Skeletal muscle cell (primary cell): ENCODE data around the gene ENTPD1.
"Not testable (repeated sequence)": the region's sequence is repeated elsewhere in the genome, so short reads cannot be mapped to it uniquely, and the experiment has no call there.

ENCODE experiments used
- DNase-seq: peaks from one replicate; pipeline ENCODE4 v3.0.0-alpha.2; 2010; ENCODE audit warnings: low read depth
- H3K4me3 ChIP-seq: 2 replicates; pipeline ENCODE4 v1.5.1; 2011; ENCODE audit warnings: low read depth, mild to moderate bottlenecking, control low read depth, low read length, moderate library complexity

The ENTPD1 gene

GRCh38 chr10:95845411-95845810 lies 89.4 kb downstream of the ENTPD1 start:
- H3K4me3 ChIP-seq = no peak overlapping the region
- DNase-seq = no peak

DNA sequence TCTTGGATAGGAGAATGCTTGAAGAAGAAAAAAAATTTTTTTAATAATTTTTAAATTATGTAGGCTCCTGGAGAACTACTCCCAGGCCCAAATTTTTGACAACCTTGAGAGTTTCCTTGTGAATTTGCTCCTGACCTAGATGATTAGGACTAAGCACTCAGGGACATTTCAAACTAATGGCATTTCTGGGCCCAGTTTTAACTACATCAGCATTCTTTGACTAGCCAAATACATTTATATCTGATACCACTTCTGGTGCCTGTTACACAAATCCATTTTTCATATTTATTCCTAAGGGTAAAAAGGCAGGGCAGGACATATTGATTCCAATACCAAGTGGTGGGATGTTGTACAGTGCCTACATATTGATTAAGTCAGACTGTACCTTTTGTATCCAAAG lies 91.0 kb downstream of the ENTPD1 start:
- DNase-seq = no peak
- no peak overlapping the region for H3K4me3 ChIP-seq

DNA sequence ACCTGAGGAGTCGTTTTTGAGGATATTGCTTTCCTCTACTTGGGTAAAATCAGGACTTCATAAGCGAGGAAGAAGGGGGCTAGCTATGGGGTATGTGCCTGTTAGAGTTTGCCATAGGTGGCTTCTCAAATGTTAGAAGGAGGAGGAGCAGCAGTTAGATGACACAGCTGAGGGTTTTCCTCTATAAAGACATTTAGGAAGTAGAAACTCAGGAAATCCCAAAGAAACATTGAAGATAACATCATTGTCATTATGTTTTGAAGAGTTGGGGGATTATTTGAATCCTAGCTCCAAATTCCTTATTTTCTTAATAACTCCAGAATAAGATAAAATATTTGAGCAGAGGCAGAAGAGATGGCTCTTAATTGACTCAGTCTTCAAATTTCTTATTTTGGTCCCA lies 92.9 kb downstream of the ENTPD1 start:
- DNase-seq = no peak
- H3K4me3 ChIP-seq = no peak overlapping the region

DNA sequence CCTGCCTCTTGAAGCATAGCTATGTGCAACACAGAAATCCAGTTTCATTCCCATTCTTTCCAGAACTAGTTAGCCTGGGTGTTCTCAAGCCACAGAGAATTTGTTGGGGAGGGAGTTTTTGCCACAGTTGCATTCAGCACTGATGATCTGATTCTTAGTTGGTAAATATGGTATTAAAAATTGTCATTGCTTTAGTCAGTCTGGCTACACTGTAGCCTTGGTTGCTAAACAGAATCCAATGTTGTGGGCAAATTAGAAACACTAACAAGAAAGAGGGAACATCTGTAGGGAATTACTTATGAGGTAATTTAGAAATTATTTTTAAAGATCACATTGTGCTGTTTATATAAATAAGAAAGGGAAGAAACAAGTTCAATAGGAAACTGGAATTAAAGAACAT lies 94.8 kb downstream of the ENTPD1 start:
- DNase-seq = no peak
- no peak overlapping the region for H3K4me3 ChIP-seq

DNA sequence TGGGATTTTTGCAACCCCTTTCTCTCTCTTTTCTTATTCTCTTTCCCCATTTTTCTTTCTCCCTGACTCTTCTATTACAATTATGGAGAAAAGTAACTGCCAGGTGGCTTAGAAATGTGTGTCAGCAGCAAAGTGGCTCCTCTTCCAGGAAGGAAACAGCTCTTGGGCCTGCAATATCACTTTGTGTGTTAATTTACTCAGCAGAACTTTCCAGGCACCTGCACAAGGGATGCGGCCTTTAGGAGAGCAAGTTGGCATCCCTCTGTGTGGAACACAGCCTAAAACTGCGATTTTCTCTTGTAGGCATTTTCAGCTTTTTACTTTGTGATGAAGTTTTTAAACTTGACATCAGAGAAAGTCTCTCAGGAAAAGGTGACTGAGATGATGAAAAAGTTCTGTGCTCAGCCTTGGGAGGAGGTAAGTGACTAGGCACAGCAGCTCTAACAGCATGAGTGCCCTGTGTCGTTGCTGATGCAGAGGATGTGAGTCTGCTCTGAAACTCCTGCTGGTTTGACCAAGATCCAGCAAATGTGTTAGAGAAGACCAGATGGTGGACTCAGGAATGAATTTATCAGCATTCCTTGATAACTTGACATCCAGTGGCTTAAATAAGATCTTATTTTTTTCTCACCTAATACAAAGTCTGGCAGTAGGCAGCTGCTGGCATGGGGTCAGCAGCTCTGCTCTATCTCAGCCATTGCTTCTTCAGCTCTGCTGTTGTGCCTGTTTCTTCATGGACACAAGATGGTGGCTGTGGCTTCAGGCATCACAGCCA lies 104.4 kb downstream of the ENTPD1 start:
- no peak for DNase-seq
- no peak overlapping the region for H3K4me3 ChIP-seq

DNA sequence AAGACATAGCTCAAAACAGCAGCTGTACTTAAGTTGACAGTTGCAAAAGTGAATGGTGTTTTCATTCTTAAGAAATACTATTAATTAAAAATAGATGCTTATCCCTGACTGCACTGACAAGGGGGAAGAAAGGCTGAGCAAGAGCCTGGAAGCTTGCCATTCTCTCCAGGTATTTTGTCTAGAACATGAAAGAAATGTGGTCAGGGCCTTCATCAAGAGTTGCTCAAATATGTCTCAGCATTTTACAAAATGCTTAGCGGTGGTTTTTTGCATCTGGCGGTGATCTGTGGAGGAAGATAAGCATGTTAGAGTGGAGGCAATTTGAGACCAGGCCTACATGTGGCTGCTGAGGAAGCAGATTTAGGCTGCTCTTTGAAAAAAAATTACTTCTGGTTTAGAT lies 105.4 kb downstream of the ENTPD1 start:
- H3K4me3 ChIP-seq = no peak overlapping the region
- no peak for DNase-seq

DNA sequence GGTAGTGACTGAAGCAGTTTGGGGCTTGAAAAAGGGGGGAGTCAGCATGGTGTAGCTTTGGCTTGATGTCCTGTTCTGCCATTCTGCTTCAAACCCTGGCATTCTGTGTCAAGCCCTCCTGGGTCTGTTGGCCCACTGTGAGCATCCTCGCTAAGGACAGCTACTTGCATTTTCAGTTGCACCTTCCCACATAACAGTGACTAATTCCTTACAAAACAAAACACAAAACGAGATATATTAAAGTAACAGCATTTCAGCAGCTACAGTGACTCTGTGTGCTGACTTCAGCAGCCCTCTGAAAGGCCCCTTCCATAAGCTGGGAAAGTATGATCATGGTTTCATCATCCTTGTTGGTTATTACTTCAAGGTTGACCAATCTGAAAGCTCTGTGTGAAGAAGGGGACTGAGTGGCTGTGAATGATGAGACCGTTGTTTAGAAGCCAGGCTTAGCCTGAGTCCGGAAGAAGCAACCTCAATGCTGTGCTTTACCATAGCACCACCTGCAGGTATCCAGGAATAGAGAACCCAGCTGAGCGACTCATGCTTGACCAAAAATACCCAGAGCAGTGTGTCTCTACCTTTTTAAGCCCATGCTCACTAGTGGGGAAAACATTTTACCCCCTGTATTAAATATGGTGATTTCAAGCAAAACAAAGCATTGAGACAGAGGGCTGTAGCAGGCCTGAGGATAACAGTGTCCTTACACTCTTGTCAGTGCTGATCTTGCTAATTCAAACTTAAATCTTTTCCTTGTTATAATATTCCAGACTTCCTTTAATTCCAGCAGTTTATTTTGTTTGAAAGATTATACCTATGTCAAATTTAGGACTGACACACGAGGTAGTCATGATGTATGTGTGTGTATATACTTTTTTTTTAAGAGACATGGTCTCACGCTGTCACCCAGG lies 109.2 kb downstream of the ENTPD1 start:
- H3K4me3 ChIP-seq = no peak overlapping the region
- DNase-seq = peak; percentile 77

GRCh38 chr10:95865814-95866466 lies 110.0 kb downstream of the ENTPD1 start:
- DNase-seq = no peak
- H3K4me3 ChIP-seq = no peak overlapping the region

DNA sequence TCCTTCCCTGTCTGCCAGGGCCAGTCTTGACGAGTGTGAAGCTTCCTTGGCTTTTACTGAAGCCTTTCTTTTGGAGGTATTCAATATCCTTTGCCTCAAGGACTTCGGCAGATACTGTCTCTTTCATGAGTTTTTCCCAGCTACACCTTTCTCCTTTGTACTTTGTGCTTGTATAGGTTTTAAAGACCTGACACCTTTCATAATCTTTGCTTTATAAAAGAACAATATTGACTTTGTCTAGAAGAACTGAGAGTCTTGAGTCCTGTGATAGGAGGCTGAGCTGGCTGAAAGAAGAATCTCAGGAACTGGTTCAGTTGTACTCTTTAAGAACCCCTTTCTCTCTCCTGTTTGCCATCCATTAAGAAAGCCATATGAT lies 110.5 kb downstream of the ENTPD1 start:
- H3K4me3 ChIP-seq = no peak overlapping the region
- DNase-seq = no peak

DNA sequence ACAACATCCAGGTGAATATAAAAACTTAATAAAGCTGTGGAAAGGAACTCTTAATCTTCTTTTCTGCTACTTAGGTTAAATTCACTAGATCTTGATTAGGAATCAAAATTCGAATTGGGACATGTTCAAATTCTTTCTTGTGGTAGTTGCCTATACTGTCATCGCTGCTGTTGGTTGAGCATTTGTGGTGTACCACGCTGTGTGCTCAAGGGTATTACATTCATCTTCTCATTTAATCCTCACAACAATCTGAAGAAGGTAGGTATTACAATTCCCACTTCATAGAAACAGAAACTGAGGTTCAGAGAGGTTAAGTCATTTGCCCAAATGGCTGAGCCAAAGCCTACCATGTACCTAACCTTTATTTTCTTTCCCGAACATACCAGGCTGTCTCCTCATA lies 111.9 kb downstream of the ENTPD1 start:
- no peak for DNase-seq
- H3K4me3 ChIP-seq = no peak overlapping the region

GRCh38 chr10:95872158-95872711 lies 116.3 kb downstream of the ENTPD1 start:
- no peak overlapping the region for H3K4me3 ChIP-seq
- no peak for DNase-seq

DNA sequence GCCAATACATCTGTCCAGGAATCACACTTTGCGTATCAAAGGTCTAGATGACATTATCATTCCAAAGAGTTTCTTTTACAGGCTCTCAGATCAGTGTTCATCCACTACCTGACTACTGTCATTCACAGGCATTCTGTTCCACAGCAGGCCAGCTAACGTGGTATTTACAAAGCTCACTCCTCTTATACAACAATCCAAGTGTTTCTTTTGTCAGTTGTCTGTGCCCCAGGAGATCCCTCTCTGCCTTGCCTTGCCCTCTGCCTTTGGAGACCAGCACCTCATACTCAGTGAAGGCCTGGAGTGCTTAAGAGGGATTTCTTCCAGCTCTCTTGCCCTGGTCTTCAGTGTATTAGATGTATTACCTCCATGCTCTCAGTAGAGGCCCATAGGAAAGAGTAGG lies 117.2 kb downstream of the ENTPD1 start:
- DNase-seq = no peak
- H3K4me3 ChIP-seq = no peak overlapping the region

DNA sequence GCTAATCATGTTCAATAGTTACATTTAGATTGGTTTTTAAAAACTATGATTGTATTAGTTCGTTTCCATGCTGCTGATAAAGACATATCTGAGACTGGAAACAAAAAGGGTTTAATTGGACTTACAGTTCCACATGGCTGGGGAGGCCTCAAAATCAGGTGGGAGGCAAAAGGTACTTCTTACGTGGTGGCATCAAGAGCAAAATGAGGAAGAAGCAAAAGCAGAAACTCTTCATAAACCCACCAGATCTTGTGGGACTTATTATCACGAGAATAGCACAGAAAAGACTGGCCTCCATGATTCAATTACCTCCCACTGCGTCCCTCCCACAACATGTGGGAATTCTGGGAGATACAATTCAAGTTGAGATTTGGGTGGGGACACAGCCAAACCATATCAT lies 117.7 kb downstream of the ENTPD1 start:
- no peak overlapping the region for H3K4me3 ChIP-seq
- no peak for DNase-seq

GRCh38 chr10:95874783-95875182 lies 118.8 kb downstream of the ENTPD1 start:
- H3K4me3 ChIP-seq, DNase-seq: not testable (repeated sequence)

DNA sequence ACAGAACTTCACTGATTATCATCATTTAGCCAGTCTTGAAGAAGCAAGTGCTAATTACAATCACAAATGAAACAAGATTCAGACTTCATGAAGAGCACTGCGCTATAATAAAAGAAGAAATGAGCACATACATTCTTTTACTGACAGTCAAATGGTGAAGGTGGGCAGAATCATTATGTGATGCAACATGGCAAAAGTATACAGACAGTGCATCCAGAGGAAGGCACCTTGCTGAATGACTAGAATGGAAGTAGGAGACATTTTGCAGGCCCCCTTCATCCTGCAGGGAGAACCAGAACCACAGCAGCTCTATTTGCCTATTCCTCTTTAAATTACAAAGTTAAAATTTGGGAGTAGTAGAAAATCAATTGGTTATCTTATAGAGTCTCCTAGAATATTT lies 120.8 kb downstream of the ENTPD1 start:
- no peak for DNase-seq
- H3K4me3 ChIP-seq = no peak overlapping the region

DNA sequence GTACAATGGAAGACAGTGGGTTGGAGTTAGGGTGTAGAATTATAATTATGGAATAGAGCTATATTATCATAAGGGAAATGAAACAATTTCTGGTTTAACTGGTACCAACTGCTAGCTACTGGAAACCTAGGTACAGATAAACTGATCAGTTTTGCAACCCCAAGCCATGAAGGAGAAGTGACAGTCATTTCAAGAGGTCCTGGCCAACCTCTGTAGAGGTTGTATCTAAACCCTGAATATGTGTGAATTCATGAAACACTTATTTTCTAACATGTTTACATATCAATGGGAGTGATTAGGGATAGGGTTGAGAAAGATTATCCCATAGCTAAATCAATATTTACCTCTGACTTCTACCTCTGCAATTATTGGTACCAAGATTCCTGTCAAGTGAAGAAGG lies 121.9 kb downstream of the ENTPD1 start:
- DNase-seq = no peak
- no peak overlapping the region for H3K4me3 ChIP-seq

- no peak for DNase-seq
- H3K4me3 ChIP-seq = no peak overlapping the region
Measured at GRCh38 chr10:95880704-95881103, 124.7 kb downstream of the ENTPD1 start.

DNA sequence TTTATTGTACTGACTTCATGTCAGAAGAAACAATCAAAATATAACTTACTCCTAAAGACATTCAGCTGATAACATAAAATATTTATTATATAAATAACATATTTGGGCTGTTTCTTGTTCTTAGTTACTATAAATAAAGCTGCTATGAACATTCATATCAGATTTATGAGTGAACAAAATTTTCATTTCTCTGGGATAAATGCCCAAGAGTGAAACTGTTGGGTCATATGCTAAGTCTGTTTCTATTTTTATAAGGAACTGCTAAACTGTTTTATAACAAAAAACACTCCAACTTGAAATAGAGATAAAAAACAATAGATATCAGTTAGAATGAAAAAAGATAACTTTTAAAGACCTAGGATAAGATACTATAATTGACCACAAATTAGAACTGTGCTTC lies 125.4 kb downstream of the ENTPD1 start:
- H3K4me3 ChIP-seq = no peak overlapping the region
- no peak for DNase-seq

- no peak overlapping the region for H3K4me3 ChIP-seq
- no peak for DNase-seq
Measured at GRCh38 chr10:95889830-95890229, 133.9 kb downstream of the ENTPD1 start.
